Activated B cell treated with CpG ODN at 0.5 μM for 24 hours (primary cell): ENCODE measurements around the gene CAPNS1. TPM values are rescaled to one million over a fixed set of nuclear protein-coding genes. Genes with fewer than 3 reads are reported as not detected.
"Not testable (repeated sequence)": the region's sequence is repeated elsewhere in the genome, so short reads cannot be mapped to it uniquely, and the experiment has no call there.

ENCODE experiments used
- ATAC-seq: fragments of 200-7000 bp; cut with Tn5 transposase; one replicate; pipeline ENCODE4 v1.10.0; 2021; ENCODE audit warnings: low read depth, mild to moderate bottlenecking, moderate library complexity
- CTCF ChIA-PET: fragments of 350-600 bp; sonication (Branson Sonifier 250); formaldehyde crosslinking; loops from one replicate; lab custom pipeline; 2021; ENCODE audit warnings: antibody characterized with exemption; lab: Charles Lee
- POLR2A ChIA-PET: fragments of 350-600 bp; sonication (Branson Sonifier 250); formaldehyde crosslinking; loops from one replicate; lab custom pipeline; 2021; ENCODE audit warnings: antibody characterized with exemption; lab: Charles Lee
- DNase-seq: peaks from one replicate; pipeline ENCODE4 v3.0.0; 2022
- H3K27ac Mint-ChIP-seq: one replicate; pipeline ENCODE4 v1.8.0; 2020; ENCODE audit warnings: mixed read lengths
- H3K27me3 Mint-ChIP-seq: one replicate; pipeline ENCODE4 v1.8.0; 2021; ENCODE audit warnings: mixed read lengths
- H3K36me3 Mint-ChIP-seq: one replicate; pipeline ENCODE4 v1.8.0; 2021; ENCODE audit warnings: low read depth, mixed read lengths
- H3K4me1 Mint-ChIP-seq: one replicate; pipeline ENCODE4 v1.8.0; 2021; ENCODE audit warnings: mixed read lengths
- H3K4me3 Mint-ChIP-seq: one replicate; pipeline ENCODE4 v1.8.0; 2020; ENCODE audit warnings: mild to moderate bottlenecking, mixed read lengths
- H3K9me3 Mint-ChIP-seq: one replicate; pipeline ENCODE4 v1.8.0; 2020; ENCODE audit warnings: mixed read lengths
- intact Hi-C: fragments of 100-400 bp; cut with micrococcal nuclease; formaldehyde crosslinking; loops from one replicate; pipeline ENCODE4 v1.15.1; 2024
- total RNA-seq: library from RNA; stranded (reverse); gene quantifications from 2 replicates; pipeline ENCODE4 v1.2.3, GENCODE V29; 2022
- TF ChIP-seq, protein P1 (sequence below): fragments of 200-600 bp; IDR thresholded peaks from one replicate; pipeline ENCODE4 v1.8.0; 2022; ENCODE audit warnings: antibody characterized with exemption, mild to moderate bottlenecking

The CAPNS1 gene
- total RNA-seq, 1 donor from 2014 or later: 442 TPM

- no peak overlapping the region for H3K4me3 Mint-ChIP-seq
- intact Hi-C loops: no loop called here
- TF ChIP-seq, protein P1, sequence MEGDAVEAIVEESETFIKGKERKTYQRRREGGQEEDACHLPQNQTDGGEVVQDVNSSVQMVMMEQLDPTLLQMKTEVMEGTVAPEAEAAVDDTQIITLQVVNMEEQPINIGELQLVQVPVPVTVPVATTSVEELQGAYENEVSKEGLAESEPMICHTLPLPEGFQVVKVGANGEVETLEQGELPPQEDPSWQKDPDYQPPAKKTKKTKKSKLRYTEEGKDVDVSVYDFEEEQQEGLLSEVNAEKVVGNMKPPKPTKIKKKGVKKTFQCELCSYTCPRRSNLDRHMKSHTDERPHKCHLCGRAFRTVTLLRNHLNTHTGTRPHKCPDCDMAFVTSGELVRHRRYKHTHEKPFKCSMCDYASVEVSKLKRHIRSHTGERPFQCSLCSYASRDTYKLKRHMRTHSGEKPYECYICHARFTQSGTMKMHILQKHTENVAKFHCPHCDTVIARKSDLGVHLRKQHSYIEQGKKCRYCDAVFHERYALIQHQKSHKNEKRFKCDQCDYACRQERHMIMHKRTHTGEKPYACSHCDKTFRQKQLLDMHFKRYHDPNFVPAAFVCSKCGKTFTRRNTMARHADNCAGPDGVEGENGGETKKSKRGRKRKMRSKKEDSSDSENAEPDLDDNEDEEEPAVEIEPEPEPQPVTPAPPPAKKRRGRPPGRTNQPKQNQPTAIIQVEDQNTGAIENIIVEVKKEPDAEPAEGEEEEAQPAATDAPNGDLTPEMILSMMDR: no peak
- ChIA-PET POLR2A (interaction anchor here (0.6 to 2.5 kb wide), 3 partner anchors 42 to 1102 kb away, joined by 4 to 15 read pairs (median 4); partner anchors contain the start of genes POLR2I and TBCB), CTCF (interaction anchor here (1.1 to 7.7 kb wide), 6 partner anchors 16 to 287 kb away, joined by 3 to 68 read pairs (median 3); partner anchors contain the start of gene CAPNS1)
- H3K27ac Mint-ChIP-seq: no peak overlapping the region
- H3K9me3 Mint-ChIP-seq: no peaks in the 10 kb centered on the region
- H3K4me1 Mint-ChIP-seq: peaks cover 3% of the 10 kb centered on the region
- DNase-seq (no peak), ATAC-seq (no peak)
- H3K36me3 Mint-ChIP-seq: no peaks in the 10 kb centered on the region
- H3K27me3 Mint-ChIP-seq: no peaks in the 10 kb centered on the region
Observed at GRCh38 chr19:36169084-36169760, 29.4 kb downstream of the CAPNS1 start.

- Mint-ChIP-seq H3K4me3 (no peak overlapping the region), H3K9me3 (no peaks in the 10 kb centered on the region), H3K4me1 (peaks cover 3% of the 10 kb centered on the region), H3K36me3 (no peaks in the 10 kb centered on the region), H3K27ac (no peak overlapping the region), H3K27me3 (no peaks in the 10 kb centered on the region)
- ATAC-seq (no peak), DNase-seq (no peak)
- TF ChIP-seq, protein P1: no peak
- intact Hi-C loops: no loop called here
- ChIA-PET CTCF (interaction anchor here (1.0 to 7.7 kb wide), 2 partner anchors 8 to 46 kb away, joined by 3 to 68 read pairs; no protein-coding TSS in a partner anchor), POLR2A (no interaction called here)
Observed at GRCh38 chr19:36172852-36173251, 33.0 kb downstream of the CAPNS1 start.

- H3K4me1 Mint-ChIP-seq, H3K27me3 Mint-ChIP-seq, ATAC-seq, DNase-seq, H3K27ac Mint-ChIP-seq, H3K36me3 Mint-ChIP-seq, intact Hi-C loops, H3K9me3 Mint-ChIP-seq, POLR2A ChIA-PET, H3K4me3 Mint-ChIP-seq: not testable (repeated sequence)
- CTCF ChIA-PET: interaction anchor here (7.7 kb wide), 1 partner anchor 47 kb away, joined by 68 read pairs; no protein-coding TSS in a partner anchor
Observed at GRCh38 chr19:36173846-36174245, 34.0 kb downstream of the CAPNS1 start.

GRCh38 chr19:36179077-36179476 lies 39.2 kb downstream of the CAPNS1 start:
- CTCF ChIA-PET, intact Hi-C loops, H3K27me3 Mint-ChIP-seq, ATAC-seq, H3K9me3 Mint-ChIP-seq, H3K4me3 Mint-ChIP-seq, H3K4me1 Mint-ChIP-seq, H3K27ac Mint-ChIP-seq, POLR2A ChIA-PET, DNase-seq: not testable (repeated sequence)
- peaks cover 17% of the 10 kb centered on the region for H3K36me3 Mint-ChIP-seq

- POLR2A ChIA-PET: no interaction called here
- no peaks in the 10 kb centered on the region for H3K4me1 Mint-ChIP-seq
- TF ChIP-seq, protein P1: no peak
- ATAC-seq (no peak), DNase-seq (no peak)
- CTCF ChIA-PET: no interaction called here
- intact Hi-C loops: no loop called here
- H3K4me3 Mint-ChIP-seq: no peak overlapping the region
- no peaks in the 10 kb centered on the region for H3K27me3 Mint-ChIP-seq
- no peak overlapping the region for H3K27ac Mint-ChIP-seq
- no peaks in the 10 kb centered on the region for H3K9me3 Mint-ChIP-seq
- peaks cover 17% of the 10 kb centered on the region for H3K36me3 Mint-ChIP-seq
Observed at GRCh38 chr19:36182612-36183244, 42.9 kb downstream of the CAPNS1 start.

DNA sequence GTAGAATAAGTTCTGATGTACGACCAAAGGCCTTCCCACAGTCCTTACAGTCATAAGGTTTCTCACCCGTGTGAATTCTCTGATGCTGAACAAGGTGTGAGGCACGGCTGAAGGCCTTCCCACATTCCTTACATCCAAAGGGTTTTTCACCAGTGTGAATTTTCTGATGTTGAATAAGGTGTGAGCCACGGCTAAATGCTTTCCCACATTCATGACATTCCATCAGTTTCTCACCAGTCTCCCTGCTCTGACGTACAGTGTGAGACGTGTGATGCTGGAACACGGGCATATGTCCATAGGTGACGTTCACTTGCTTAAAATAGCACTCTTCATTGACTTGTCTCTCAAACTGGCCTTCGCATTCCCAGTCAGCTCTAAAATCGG lies 43.4 kb downstream of the CAPNS1 start:
- intact Hi-C loops: no loop called here
- H3K4me1 Mint-ChIP-seq: no peaks in the 10 kb centered on the region
- POLR2A ChIA-PET: no interaction called here
- no peaks in the 10 kb centered on the region for H3K27me3 Mint-ChIP-seq
- H3K4me3 Mint-ChIP-seq: no peak overlapping the region
- TF ChIP-seq, protein P1: no peak
- peaks cover 17% of the 10 kb centered on the region for H3K36me3 Mint-ChIP-seq
- CTCF ChIA-PET: no interaction called here
- ATAC-seq (no peak), DNase-seq (no peak)
- H3K27ac Mint-ChIP-seq: no peak overlapping the region
- no peaks in the 10 kb centered on the region for H3K9me3 Mint-ChIP-seq

DNA sequence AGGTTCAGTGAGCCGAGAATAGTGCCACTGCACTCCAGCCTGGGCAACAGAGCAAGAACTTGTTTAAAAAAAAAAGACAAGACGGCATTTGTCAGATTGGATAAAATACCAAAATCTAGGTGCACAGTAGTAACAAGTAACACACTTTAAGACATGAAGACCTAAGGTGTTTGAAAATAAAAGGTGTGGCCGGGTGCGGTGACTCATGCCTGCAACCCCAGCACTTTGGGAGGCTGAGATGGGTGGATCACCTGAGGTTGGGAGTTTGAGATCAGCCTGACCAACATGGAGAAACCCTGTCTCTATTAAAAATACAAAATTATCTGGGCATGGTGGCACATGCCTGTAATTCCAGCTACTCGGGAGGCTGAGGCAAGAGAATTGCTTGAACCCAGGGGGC lies 46.9 kb downstream of the CAPNS1 start:
- POLR2A ChIA-PET, DNase-seq, H3K4me1 Mint-ChIP-seq, H3K9me3 Mint-ChIP-seq, H3K27ac Mint-ChIP-seq, CTCF ChIA-PET, ATAC-seq, H3K27me3 Mint-ChIP-seq, H3K4me3 Mint-ChIP-seq, intact Hi-C loops: not testable (repeated sequence)
- peaks cover 21% of the 10 kb centered on the region for H3K36me3 Mint-ChIP-seq
